SH-SY5Y (cell line): ENCODE results near the gene AMHR2.

Source experiments
- GATA2 ChIP-seq: IDR thresholded peaks from 2 replicates; pipeline ENCODE4 v1.6.1; 2011; ENCODE audit warnings: mild to moderate bottlenecking, low read depth, low read length
- GATA3 ChIP-seq: IDR thresholded peaks from 2 replicates; pipeline ENCODE4 v1.6.1; 2011; ENCODE audit warnings: low read depth, mild to moderate bottlenecking, low read length, moderate library complexity

The AMHR2 gene

GRCh38 chr12:53410951-53411350, 12.7 kb upstream of the AMHR2 start:
- TF ChIP-seq GATA3 (no peak), GATA2 (no peak)

- no peak for TF ChIP-seq GATA2
- no peak for TF ChIP-seq GATA3
Observed at GRCh38 chr12:53413485-53414204, 10.0 kb upstream of the AMHR2 start.

GRCh38 chr12:53414756-53415417, 8.8 kb upstream of the AMHR2 start:
- TF ChIP-seq GATA2 = no peak
- TF ChIP-seq GATA3 = no peak

GRCh38 chr12:53418221-53418620, 5.4 kb upstream of the AMHR2 start:
- TF ChIP-seq GATA2 (no peak), GATA3 (no peak)

- TF ChIP-seq GATA2 = no peak
Observed at GRCh38 chr12:53419756-53420155, 3.9 kb upstream of the AMHR2 start.

GRCh38 chr12:53424626-53425514, 1.2 kb downstream of the AMHR2 start:
- TF ChIP-seq GATA3 = no peak
- no peak for TF ChIP-seq GATA2

- TF ChIP-seq GATA3 (no peak), GATA2 (no peak)
Observed at GRCh38 chr12:53425515-53426150, 2.0 kb downstream of the AMHR2 start.

- TF ChIP-seq GATA3 (no peak), GATA2 (no peak)
Observed at GRCh38 chr12:53427905-53428594, 4.4 kb downstream of the AMHR2 start.

- no peak for TF ChIP-seq GATA2
- TF ChIP-seq GATA3 = no peak
Observed at GRCh38 chr12:53428741-53429140, 5.1 kb downstream of the AMHR2 start.

- TF ChIP-seq GATA2 (no peak), GATA3 (no peak)
Observed at GRCh38 chr12:53430116-53430515, 6.5 kb downstream of the AMHR2 start.

- TF ChIP-seq GATA3 (no peak), GATA2 (no peak)
Observed at GRCh38 chr12:53431187-53431586, 7.5 kb downstream of the AMHR2 start.

- TF ChIP-seq GATA2 (no peak), GATA3 (no peak)
Observed at GRCh38 chr12:53441040-53441833, 17.6 kb downstream of the AMHR2 start, which contains the start of gene PRR13. Gene PRR13 (plus strand): TSS chr12:53441734. CDS start chr12:53442715, 981 bp downstream.

- no peak for TF ChIP-seq GATA2
Observed at GRCh38 chr12:53443955-53444354, 20.3 kb downstream of the AMHR2 start.
